ENCODE data around the gene CCDC92B.
"Not testable (repeated sequence)": the region's sequence is repeated elsewhere in the genome, so short reads cannot be mapped to it uniquely, and the experiment has no call there.

The CCDC92B gene

DNA sequence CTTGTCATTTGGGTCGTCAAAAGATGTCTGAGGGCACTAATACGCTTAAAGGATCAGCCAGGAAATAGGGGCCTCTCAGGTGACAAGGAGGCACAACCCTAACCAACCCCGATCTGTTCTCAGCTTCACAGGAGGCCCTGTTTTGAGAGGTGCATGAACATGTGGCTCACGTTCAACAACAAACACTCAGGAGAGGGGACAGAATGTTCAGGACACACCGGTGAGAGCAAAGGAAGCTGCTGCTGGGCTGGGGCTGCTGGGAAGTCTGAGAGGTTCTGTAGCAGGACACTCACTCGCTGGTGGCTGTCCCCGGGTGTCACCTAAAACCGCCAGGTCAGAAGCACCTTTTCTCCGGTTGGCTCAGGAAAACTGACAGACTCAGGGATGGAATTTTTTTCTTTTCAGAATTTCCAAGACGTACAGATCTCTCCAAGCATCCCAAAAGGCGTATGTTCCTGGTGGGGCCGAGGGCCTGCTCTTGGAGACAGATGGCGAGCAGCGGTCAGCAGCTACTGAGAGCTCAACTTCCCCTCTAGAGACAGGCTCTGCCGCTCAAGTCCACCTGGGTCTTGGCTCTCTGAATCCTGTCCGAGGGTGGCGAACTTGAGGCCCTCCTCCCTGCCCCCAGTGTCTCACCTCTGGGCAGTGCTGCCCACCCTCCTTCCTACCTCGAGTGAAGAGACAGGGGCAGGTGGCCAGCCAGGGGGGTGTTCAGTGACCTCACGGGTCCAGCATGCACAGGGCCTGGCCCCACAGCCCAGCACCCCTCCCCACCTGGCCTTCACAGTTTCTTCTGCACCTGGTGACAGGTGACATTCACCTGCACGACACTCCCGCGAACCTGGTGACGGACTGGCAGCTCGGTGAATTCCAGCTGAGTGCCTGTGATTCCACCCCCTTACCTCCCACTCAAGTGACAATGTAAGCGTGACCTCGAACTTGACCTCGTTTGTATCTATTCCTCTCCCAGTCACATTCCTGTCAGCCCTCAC lies 60.8 kb downstream of the CCDC92B start:
- no peak for DNase-seq

DNA sequence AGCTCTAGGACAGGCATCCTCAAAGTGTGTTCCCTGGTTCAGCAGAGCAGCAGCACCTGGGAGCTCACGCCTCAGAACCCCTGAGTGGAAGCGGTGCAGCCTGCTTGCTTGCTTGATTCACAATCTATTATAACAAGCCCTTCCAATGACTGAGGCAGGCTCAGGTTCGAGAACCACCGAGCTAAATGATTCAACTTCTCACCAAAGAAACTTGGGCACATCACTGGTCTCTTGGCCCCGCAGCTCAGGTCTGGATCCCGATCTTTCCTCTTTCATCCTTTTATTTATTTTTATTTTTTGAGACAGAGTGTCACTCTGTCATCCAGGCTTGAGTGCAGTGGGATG lies 62.4 kb downstream of the CCDC92B start:
- no peak for DNase-seq

DNA sequence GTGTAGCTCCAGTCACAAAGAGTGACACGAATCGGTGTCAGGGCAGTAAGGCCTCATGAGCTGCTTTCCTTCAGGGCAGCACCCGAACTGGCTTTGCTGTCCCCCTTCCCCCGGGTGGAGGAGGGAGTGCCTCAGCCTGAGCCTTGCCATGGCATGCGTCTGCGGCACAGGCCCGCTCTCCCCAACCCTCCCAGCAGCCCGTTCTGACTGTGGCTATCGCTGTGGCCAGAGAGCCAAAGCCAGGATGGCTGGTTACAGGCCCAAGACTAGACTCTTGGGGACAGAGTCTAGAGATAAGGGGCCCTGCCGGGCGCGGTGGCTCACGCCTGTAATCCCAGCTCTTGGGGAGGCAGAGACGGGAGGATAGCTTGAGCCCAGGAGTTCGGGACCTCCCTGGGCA lies 63.8 kb downstream of the CCDC92B start:
- no peak for DNase-seq

DNA sequence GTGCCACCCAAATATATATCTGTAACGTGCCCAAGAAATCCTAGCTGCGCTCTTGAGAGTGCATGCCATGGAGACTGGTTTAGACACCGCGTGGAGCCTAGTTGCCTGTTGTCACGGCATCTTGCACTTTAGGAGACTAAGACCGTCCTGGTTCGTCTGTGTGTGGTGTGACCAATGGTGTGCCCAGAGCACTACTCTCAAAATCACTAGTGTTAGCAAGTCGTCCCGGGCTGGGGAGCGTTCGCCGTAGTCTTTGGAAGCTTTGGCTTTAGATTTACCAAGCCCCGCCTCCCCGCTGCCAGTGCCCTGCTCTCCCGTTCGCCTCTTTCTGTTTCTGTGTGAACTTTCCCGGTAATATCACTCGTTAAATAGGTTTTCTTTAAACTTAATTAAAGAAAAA lies 64.9 kb downstream of the CCDC92B start:
- no peak for DNase-seq

DNA sequence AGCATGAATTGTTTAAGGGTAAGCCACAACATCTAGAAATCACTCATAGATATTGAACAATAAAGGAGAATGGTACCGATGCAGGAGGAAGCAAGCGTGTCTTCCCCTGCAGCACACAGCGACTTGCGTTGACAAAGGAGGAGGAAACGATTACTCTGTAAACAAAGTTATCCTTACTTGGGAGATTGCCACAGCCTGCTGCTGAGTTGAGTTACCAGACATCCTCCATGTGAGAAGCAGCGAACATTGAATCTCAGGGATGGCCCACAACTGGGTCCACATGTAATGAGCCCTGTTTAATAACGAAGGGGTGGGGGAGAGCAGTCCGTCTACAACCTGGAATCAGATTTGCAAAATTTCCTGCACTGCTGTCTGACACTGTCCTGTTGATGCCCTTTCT lies 65.5 kb downstream of the CCDC92B start:
- DNase-seq = no peak

DNA sequence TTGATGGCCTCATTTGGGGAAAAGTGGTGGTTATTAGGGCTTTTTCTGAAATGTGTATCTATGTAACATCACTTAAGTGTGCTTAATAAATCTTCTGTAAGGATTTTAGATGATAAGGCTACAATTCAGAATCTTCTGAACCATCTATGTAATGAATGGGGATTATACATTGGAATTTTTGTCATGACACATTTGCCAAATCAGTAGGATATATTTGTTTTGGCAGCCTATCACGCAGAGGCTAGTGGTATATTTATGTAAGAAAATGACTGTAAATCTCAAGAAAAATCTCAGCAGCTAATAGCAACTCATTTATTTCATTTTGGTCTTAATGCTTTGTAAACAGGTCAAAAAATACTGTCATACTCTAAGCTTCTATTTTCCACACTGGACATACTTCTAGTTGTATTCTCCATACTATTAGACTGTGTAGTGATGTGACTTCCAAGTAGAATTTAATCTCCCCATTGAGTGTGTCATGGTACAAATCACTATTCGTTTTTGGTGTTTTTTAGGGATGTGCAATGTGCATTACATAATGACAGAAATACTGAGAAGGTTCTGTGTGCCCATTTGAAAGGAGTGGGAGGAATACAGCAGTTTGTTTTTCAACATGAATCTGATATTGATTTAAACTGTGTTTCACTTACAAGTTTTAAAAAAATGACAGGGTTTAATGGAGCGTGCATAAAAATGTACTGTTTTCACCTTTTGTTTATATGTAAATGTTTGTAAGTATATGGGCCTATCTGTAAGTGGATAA lies 67.1 kb downstream of the CCDC92B start:
- DNase-seq = no peak

DNA sequence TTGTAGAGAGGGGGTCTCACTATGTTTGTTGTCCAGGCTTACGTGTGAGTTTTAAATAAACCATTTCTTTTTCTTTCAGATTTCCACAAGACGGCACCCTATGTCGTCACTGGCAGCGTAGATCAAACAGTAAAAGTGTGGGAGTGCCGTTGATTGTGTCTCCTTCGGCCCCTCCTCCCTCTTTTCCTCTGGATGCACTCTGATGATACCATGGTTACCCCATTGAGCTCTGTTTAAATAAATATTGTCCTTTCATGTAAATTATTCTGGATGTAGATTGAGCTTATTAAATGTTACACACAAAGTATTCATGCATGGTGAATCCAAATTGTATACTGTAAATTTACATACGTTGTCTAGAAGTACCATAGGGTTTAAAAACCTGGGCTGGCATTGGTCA lies 67.8 kb downstream of the CCDC92B start:
- no peak for DNase-seq

DNA sequence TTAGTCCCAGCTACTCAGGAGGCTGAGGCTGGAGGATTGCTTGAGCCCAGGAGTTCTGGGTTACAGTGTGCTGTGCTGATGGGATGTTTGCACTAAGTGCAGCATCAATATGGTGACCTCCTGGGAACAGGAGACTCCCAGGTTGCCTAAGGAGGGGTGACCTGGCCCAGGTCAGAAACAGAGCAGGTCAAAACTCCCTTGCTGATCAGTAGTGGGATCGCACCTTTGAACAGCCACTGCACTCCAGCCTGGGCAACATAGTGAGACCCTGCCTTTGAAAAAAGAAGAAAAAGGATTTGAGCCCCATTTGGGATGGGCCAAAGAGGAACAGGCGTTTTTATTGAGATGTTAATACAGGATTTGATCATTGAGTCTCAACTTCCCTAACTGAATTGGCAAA lies 68.5 kb downstream of the CCDC92B start:
- DNase-seq = no peak

DNA sequence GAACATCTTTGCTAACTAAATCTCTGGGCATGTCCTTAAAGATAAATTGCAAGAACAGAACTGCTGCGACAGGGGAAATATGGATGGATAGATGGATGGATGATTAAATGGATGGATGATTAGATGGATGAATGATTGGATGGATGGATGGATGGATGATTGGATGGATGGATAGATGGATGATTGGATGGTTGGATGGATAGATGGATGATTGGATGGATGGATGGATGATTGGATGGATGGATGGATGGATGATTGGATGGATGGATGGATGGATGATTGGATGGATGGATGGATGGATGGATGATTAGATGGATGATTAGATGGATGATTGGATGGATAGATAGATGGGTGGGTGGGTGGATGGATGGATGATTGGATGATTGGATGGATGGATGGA lies 70.2 kb downstream of the CCDC92B start:
- DNase-seq = not testable (repeated sequence)
